NCI-H2107 treated with DMSO at 0.1 percent for 48 hours (cell line): ENCODE measurements around the gene DENND6B.
A peak's percentile ranks its signal among the peaks of the same experiment; 100 is the strongest.
"Not testable (repeated sequence)": the region's sequence is repeated elsewhere in the genome, so short reads cannot be mapped to it uniquely, and the experiment has no call there.

ENCODE experiments used
- DNase-seq: peaks from one replicate; lab custom pipeline; 2025; ENCODE audit not compliant: unreplicated experiment; lab: John Stamatoyannopoulos, UW

DENND6B gene, protein sequence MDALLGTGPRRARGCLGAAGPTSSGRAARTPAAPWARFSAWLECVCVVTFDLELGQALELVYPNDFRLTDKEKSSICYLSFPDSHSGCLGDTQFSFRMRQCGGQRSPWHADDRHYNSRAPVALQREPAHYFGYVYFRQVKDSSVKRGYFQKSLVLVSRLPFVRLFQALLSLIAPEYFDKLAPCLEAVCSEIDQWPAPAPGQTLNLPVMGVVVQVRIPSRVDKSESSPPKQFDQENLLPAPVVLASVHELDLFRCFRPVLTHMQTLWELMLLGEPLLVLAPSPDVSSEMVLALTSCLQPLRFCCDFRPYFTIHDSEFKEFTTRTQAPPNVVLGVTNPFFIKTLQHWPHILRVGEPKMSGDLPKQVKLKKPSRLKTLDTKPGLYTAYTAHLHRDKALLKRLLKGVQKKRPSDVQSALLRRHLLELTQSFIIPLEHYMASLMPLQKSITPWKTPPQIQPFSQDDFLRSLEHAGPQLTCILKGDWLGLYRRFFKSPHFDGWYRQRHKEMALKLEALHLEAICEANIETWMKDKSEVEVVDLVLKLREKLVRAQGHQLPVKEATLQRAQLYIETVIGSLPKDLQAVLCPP

DNA sequence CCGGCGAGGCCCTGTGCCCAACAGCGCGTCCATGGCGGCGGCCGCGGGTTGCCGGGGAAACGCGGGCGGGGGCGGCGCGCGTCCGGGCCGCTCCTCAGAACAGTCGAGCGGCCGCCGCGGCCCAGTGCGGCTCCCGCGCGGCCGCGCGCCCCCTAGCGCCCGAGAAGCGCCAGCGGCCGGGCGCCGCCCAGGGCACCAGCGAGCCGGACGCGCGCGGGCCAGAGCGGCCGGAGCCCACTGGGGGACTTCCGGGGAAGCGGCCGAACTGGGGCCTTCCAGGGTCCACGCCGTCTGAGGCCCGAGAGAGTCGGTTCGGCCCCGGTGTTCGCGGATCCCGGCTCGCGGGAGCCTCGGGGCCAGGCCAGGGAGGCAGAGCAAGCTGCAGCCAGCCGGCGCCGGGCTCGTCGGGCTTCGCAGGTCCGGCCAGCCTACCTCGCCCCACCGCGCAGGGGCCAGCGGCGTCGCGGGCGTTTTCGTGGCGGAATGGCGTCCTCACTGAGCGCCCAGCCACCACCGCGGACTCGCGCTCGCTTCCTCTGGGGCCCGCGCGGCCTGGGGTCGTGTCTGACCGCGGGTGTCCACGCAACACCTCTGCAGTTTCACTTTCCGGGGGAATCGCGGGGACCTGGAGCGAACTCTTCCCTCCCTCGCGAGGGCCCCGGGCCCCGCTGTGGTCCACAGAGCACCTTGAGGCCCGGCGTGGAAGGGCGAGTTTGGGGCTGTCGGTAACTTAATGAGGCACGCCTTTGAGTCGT lies at the start of gene DENND6B:
DENND6B (minus strand) TSS at position 57 of the 755 bp plus-strand sequence; CDS start at position 33, 24 bp downstream.
- DNase-seq, result no peak

DNA sequence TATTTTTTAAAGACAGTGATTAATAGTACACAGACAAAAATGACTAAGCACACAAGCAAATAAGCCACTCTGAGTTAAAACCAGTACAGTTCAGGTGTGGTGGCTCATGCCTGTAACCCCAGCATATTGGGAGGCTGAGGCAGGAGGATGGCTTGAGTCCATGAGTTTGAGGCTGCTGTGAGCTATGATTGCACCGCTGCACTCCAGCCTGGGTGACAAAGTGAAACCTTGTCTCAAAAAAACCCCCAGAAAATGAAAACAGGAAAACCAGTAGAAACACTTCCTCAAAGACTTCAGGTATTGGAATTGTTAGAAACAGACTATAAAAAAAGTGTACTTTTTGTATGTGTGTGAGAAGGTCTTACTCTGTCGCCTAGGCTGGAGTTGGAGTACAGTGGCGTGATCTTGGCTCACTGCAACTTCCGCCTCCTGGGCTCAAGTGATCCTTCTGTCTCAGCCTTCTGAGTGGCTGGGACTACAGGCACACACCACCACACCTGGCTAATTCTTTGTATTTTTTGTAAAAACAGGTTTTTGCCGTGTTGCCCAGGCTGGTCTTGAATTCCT lies 49.4 kb upstream of the DENND6B start:
- no peak for DNase-seq

DNA sequence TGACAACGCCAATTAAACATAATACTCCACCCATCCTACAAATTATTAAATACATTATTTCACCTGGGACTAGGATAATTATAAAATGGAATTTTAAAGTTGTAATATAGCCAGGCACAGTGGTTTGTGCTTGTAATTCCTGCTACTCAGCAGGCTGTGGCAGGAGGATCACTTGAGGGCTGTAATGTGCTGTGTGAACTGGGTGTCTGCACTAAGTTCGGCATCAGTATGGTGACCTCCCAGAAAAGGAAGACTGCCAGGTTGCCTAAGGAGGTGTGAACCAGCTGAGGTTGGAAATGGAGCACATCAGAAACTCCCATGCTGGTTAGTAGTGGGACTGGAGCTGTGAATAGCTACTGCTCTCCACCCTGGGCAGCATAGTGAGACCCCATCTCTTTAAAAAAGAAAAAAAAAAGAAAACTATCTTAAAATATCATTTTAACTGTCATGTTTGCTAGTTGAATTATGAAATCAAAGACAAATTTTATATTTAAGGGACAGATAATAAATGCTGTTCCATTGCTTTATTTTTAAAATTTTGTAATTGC lies 44.4 kb upstream of the DENND6B start:
- DNase-seq, result no peak

DNA sequence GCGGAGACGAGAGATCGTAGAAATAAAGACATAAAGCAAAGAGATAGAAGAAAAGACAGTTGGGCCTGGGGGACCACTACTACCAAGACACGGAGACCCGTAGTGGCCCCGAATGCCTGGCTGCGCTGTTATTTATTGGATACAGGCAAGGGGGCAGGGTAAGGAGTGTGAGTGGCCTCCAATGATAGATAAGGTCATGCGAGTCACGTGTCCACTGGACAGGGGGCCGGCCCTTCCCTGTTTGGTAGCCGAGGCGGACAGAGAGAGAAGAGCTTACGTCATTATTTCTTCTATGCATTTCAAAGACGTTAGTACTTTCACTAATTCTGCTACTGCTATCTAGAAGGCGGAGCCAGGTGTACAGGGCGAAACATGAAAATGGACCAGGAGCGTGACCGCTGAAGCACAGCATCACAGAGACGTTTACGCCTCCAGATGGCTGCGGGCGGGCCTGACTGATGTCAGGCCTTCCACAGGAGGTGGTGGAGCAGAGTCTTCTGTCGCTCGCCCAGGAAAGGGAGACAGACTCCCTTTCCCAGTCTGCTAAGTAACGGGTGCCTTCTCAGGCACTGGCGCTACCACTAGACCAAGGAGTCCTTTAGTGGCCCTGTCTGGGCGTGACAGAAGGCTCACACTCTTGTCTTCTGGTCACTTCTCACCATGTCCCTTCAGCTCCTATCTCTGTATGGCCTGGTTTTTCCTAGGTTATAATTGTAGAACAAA lies 41.1 kb upstream of the DENND6B start:
- DNase-seq, result no peak

DNA sequence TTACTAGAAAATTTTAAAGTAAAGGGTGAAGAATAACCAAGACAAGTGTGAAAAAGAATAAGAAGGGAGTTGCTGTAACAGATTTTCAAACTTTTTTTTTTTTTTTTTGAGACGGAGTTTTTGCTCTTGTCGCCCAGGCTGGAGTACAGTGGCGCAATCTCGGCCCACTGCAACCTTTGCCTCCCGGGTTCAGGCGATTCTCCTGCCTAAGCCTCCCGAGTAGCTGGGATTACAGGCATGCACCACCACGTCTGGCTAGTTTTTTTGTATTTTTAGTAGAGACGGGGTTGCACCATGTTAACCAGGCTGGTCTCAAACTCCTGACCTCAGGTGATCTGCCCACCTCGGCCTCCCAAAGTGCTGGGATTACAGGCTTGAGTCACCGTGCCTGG lies 37.0 kb upstream of the DENND6B start:
- not testable (repeated sequence) for DNase-seq

DNA sequence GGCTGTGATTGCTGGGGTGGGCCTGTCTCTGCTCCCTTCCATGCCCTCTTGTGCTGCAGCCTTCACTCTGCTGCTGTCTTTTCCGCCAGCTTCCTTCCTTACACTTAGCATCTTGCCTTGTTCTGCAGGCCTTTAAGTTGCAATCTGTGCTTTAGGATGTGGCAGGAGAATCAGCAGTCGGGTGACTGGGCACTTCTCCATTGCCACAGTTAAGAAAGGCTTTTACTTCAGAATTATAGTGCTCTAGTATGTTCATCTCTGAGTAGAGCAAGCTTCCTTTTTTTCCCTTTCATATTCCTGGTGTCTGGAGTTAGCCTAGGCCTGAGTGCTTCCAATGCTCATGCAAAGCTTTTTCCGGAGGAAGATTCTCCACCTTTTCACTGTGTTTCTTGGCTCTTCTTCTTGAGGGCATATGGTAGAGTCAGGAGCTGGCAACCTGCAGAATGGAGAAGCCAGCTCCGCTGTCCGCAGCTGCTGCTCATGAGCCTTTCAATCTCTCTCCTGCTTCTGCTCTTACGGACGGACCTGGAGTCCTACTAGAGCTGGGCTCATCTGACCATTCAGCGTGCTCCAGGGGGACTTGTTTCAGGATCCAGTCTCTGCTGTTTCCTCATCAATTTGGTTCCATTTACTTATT lies 36.5 kb upstream of the DENND6B start:
- DNase-seq, result no peak

DNA sequence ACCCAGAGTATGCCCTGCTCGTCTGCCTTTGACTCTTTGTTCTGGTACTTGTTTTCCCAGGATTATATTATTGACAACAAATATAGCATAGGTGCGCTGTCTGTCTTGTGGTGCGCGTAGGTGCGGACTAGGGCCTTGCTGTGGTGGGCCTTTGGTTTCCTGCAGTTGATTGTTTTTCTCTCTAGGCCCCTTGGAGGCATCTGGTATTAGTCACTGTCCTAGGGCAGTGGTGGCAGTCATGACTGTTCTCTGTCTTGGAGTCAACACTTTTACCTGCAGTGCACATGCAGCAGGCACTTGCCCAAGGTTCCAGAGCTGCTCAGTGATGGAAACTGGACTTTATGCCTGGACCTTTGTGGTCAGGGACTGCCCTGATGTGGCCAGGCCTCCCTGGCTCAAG lies 34.9 kb upstream of the DENND6B start:
- DNase-seq, result no peak

DNA sequence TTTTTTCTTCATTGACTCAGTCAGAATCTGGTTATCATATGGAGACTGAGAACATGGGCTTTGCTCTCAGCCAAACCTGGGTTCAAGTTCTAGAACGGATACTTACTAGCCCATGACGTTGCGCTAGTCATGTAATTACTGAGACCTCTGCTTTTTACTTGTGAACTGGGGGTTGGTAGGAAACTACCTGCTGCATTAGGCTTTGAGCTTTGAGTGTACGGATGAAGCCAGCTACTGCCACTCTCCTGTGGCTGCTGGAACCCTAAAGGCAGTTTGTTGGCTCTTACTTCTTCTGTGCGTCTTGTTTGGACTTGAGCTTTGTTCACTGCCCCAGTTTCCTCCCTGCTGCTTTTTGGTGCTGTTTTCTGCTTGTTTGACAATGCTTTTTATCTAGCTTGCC lies 34.4 kb upstream of the DENND6B start:
- no peak for DNase-seq

DNA sequence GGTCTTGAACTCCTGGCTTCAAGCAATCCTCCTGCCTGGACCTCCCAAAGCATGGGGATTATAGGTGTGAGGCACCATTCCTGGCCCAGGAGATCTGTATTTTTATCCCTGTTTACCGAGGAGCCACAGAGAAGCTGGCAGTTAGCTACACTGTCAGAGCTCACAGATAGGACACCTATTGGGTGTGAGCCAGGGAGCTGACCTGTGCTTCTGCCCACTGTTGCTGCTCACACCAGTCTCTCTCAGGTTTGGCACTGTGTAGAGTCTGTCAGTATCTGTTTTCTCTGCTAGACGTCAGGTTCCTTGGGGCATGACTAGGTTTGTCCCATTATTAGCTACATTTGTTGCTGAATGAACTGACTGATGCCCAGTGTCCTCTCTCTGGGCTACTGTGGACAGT lies 33.8 kb upstream of the DENND6B start:
- no peak for DNase-seq

DNA sequence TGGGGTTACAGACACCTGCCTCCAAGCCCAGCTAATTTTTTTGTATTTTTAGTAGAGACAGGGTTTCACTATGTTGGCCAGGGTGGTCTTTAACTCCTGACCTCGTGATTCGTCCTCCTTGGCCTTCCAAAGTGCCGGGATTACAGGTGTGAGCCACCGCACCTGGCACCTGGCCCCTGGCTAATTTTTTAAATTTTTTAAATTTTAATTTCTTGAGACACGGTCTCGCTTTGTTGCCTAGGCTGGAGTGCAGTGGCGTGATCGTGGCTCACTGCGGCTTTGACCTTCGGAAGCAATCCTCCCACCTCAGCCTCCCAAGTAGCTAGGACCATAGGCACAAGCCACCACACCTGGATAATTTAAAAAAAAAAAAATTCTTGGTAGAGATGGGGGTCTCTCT lies 30.9 kb upstream of the DENND6B start:
- DNase-seq, result no peak

DNA sequence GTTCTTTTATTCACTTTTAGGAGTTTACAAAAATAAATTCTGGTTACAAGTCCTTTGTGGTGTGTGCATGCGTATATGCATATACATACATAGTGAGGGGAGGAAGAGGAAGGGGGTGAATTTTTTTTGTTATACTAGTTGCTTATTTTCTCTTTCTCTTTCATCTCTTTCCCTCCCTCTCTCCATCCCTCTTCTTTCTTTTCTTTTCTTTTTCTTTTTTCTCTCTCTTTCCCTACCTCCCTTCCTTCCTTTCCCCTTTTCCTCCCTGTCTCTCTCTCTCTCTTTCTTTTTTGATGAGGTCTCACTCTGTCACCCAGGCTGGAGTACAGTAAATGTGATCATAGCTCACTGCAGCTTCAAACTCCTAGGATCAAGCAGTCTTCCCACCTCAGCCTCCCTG lies 30.4 kb upstream of the DENND6B start:
- no peak for DNase-seq

DNA sequence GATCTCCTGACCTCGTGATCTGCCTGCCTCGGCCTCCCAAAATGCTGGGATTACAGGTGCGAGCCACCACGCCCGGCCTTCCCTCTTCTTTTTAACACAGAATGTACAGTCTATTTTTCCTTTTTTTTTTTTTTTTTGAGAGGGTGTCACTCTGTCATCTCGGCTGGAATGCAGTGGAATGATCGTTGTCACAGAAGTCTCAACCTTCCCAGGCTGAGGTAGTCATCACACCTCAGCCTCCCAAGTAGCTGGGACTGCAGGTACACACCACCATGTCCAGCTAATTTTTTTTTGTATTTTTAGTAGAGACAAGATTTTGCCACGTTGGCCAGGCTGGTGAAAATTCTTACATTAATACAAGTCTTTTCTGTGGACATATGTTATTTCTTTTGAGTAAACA lies 29.4 kb upstream of the DENND6B start:
- DNase-seq, result no peak

DNA sequence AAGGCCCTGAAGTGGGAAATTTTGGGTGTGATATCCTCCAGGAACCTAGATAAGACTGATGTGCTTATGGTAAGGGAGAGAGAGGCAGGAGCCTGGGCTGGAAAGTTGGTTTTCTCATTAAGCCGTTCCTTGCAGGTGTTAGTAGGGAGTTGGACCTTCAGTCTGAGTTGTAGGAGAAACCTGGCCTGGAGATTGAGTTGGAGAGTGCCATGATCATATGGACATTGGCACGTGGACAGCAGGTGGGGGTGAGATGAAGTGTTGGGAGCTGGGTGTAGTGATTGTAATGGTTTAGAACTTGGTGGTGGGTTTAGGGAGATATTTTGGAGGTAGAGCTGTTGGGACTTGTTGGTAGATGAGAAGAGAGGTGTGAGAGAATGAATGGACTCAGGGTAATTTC lies 21.2 kb upstream of the DENND6B start:
- DNase-seq, result no peak

DNA sequence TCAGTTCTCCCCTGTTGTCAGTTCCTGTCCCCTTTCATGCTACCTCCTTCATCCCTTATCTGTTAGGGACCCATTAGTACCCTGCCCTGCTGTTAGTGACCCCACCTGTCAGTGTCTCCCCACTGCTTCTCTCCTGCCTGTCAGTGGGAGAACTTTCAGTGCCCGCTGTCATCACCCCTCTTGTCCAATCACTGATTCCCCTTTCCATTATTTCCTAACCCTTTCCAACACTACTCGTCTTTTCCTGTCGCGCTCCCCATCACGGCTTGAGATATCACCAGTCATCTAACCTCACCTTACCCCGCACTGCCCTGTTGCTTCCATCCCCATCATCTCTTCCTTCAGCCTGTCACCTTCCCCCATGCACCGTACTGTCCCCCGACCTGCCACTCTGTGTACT lies 20.3 kb upstream of the DENND6B start:
- no peak for DNase-seq

DNA sequence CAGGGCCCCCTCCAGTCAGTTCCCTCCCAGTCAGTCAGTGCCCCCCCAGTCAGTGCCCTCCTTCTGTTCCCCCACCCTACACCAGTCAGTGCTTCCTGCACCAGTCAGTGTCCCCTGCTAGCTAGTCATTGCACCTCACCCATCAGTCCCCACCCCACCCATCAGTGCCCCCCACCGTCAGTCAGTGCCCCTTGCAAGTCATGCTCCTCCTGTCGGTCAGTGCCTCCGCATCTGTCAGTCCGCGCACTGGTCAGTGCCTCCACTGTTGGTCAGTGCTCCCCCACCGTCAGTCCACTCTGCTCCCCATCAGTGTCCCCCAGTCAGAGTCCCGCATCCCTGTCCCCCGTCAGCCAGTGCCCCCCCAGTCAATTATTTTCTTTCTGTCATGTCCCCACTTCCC lies 19.7 kb upstream of the DENND6B start:
- no peak for DNase-seq

DNA sequence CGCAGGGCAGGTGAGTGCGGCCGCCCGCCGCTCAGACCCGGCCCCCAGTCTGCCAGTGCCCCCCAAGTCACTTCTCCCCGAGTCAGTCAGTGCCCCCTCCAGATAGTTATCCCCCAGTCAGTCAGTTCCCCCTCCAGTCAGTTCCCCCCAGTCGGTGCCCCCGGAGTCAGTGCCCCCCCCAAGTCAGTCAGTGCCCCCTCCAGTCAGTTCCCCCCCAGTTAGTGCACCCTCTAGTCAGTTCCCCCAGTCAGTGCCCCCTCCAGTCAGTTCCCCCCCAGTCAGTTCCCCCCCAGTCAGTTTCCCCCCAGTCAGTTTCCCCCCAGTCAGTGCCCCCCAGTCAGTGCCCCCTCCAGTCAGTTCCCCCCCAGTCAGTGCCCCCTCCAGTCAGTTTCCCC lies 16.7 kb upstream of the DENND6B start:
- DNase-seq, result no peak

DNA sequence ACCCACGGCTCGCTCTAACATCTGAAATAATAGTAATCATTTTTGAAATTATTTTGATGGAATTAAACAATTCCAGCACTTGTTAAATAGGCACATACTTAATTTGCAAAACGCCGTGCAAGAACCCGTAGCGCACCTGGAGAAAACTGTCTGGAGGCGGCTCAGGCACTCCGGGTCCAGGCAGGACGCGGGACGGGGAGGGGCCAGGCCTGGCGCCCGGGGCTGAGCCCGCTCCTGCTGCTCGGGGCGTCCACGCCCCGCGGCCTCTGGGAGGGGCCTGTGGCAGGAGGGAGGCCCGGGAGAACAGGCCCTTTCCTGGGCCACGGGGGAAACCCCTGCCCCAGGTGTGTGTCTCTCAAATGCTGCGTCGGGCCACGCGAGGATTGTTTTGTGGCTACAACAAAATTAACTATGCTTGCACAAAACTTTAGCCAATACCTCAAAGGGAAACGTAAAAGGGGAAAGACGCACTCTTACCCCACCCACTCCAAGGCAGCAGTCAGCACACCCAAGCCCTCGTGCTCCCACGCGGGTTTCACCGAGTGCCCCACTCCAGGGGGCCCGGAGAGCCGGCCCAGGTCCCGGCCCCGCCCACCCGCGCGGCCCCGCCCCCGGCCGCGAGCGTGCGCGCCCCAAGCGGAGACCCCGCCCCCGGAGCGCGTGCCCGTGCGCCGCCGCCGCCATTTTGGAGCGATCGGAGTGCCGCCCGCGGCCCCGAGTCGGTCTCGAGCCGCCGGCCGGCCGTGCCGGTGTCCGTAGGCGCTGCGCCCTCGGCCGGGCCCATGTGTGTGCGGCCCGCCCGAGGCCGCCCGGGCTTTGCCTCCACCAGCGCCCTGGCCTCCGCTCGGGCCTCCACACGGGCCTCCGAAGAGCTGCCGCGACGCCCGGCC lies 16.1 kb upstream of the DENND6B start, which contains the start of gene PPP6R2:
PPP6R2 (plus strand) TSS at position 677 of the 890 bp plus-strand sequence. CDS start 50,582 bp downstream, outside the sequence.
- DNase-seq, result no peak

DNA sequence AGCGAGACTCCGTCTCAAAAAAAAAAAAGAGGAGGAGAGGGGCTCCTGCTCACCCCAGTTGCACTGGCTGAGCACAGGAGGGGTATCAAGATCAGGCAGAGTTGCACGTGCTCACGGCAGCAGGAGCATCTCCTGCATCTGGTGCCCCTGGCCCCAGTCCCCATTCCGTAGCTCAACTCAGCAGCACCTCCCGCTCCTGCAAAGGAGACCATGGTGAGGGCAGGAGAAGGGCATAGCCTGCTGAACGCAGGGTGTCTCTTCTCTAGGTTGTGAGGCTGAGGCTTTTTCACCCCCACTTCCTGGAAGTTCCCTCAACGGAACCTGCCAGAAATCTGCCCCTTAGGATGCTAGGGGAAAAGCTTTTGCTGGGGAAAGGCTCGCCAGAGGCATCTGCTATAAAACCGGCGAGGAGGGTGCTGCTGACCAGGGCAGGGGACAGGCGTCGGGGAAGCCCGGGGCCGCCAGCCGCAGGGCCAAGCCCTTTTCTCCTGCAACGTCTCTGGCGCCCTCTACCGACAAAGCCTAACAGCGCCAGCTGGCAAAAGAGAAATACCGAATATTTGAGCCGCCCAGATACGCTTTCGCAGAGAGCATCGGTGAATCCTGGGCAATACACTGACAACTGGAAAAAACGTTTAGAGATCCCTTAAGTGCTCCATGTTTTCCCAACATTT lies 15.3 kb upstream of the DENND6B start:
- DNase-seq, result peak; percentile 38
